Mammary epithelial cell (primary cell): ENCODE results near the gene LRRC9.

Source experiments
- CTCF ChIP-seq, 2 donors: IDR thresholded peaks in 1 of 2; conservative IDR thresholded peaks in 1 of 2; 2 replicates each; pipeline ENCODE4 v1.5.1; 2011 to 2012; ENCODE audit warnings: inconsistent platforms in 2 of 2, low read length in 2 of 2, mild to moderate bottlenecking in 2 of 2, control low read depth in 1 of 2, low read depth in 1 of 2; ENCODE audit not compliant: insufficient read depth in 1 of 2; ENCODE audit errors: extremely low read depth in 1 of 2
- EZH2 ChIP-seq: IDR thresholded peaks from 2 replicates; pipeline ENCODE4 v1.6.1; 2012; ENCODE audit warnings: low read length, inconsistent platforms, borderline replicate concordance

- TF ChIP-seq CTCF (conservative IDR thresholded peaks at IDR 0.05 in 1 of 2, IDR thresholded peaks at IDR 0.05 in 1 of 2; ENCODE audit: extremely low read depth in 1 of 2, insufficient read depth in 1 of 2, low read depth in 1 of 2, low read length in 2 of 2), result no peak
- no peak for TF ChIP-seq EZH2
Observed at GRCh38 chr14:59931237-59931636, 11.3 kb downstream of the LRRC9 start.
